ENCODE results near the gene ZBTB45. TPM values are rescaled to one million over a fixed set of nuclear protein-coding genes. Genes with fewer than 3 reads are reported as not detected.

ZBTB45 gene
- polyA plus RNA-seq, 1 donor from 2014 or later, result 6.8 TPM

GRCh38 chr19:58548859-58549663 is 29.5 kb upstream of the ZBTB45 start:
- peaks cover 3% of the 10 kb centered on the region for H3K36me3 ChIP-seq (ENCODE audit: insufficient read depth, low read length)
- TF ChIP-seq POLR2AphosphoS5 (IDR thresholded peaks at IDR 0.05) (no peak), TAF1 (IDR thresholded peaks at IDR 0.05; ENCODE audit: low read depth) (no peak), CTCF (IDR thresholded peaks at IDR 0.05; ENCODE audit: poor library complexity, severe bottlenecking) (no peak), RAD21 (conservative IDR thresholded peaks at IDR 0.05) (no peak), REST (IDR thresholded peaks at IDR 0.05; ENCODE audit: borderline replicate concordance) (no peak), EZH2 (IDR thresholded peaks at IDR 0.05; ENCODE audit: borderline replicate concordance, insufficient read depth, low read length, poor library complexity, severe bottlenecking) (no peak), EP300 (conservative IDR thresholded peaks at IDR 0.05; ENCODE audit: poor library complexity, severe bottlenecking) (no peak), MXI1 (conservative IDR thresholded peaks at IDR 0.05; ENCODE audit: poor library complexity, severe bottlenecking) (no peak), SMC3 (conservative IDR thresholded peaks at IDR 0.05; ENCODE audit: poor library complexity) (no peak)
- H3K9ac ChIP-seq (ENCODE audit: low read length), result no peak overlapping the region

DNA sequence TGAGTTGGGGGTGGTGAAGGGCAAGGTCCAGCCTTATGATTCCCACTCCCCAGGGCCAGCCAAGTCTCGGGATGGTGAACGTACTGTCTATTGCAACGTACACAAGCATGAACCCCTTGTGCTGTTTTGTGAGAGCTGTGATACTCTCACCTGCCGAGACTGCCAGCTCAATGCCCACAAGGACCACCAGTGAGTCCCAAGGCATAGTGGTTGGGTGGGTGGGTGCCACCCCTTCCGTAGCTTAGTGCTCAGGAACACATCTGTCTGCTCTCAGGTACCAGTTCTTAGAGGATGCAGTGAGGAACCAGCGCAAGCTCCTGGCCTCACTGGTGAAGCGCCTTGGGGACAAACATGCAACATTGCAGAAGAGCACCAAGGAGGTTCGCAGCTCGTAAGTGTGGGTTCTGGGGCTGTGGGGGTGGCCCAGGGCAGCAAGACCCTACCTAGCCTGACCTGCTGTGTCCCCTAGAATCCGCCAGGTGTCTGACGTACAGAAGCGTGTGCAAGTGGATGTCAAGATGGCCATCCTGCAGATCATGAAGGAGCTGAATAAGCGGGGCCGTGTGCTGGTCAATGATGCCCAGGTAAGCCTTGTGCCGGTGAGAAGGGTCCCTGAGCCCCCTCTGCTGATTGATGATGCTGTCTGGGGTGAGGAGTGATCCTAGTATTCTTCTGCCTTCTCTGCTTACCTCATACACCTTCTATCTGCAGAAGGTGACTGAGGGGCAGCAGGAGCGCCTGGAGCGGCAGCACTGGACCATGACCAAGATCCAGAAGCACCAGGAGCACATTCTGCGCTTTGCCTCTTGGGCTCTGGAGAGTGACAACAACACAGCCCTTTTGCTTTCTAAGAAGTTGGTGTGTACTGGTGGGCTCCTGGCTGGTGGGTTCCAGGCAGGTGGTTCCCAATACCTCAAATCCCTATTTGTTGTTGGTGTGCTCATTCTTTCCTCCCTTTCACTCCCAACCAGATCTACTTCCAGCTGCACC is 28.0 kb upstream of the ZBTB45 start:
- Histone ChIP-seq H3K4me3 (ENCODE audit: low read length) (peak overlapping the region; percentile 96), H3K36me3 (ENCODE audit: insufficient read depth, low read length) (peaks cover 3% of the 10 kb centered on the region), H2AFZ (ENCODE audit: low read depth, low read length) (no peak overlapping the region), H3K9me2 (ENCODE audit: insufficient read depth, low read length) (no peaks in the 10 kb centered on the region), H3F3A (ENCODE audit: insufficient read depth, low read length, poor library complexity, severe bottlenecking) (no peaks in the 10 kb centered on the region), H3K27ac (ENCODE audit: low read length) (no peak overlapping the region), H3K79me2 (replicated peaks; ENCODE audit: insufficient read depth, low read length) (peaks cover 33% of the 10 kb centered on the region), H3K4me2 (ENCODE audit: low read length) (no peak overlapping the region), H3K9ac (ENCODE audit: low read length) (no peak overlapping the region), H4K20me1 (ENCODE audit: insufficient read depth) (peaks cover 39% of the 10 kb centered on the region), H3K27me3 (ENCODE audit: insufficient read depth, low read depth, low read length) (no peaks in the 10 kb centered on the region), H3K9me3 (ENCODE audit: low read length) (no peaks in the 10 kb centered on the region)
- TF ChIP-seq REST (IDR thresholded peaks at IDR 0.05; ENCODE audit: borderline replicate concordance) (no peak), RAD21 (conservative IDR thresholded peaks at IDR 0.05) (no peak), MXI1 (conservative IDR thresholded peaks at IDR 0.05; ENCODE audit: poor library complexity, severe bottlenecking) (no peak), CTCF (IDR thresholded peaks at IDR 0.05; ENCODE audit: poor library complexity, severe bottlenecking) (no peak), EP300 (conservative IDR thresholded peaks at IDR 0.05; ENCODE audit: poor library complexity, severe bottlenecking) (no peak), EZH2 (IDR thresholded peaks at IDR 0.05; ENCODE audit: borderline replicate concordance, insufficient read depth, low read length, poor library complexity, severe bottlenecking) (no peak), TAF1 (IDR thresholded peaks at IDR 0.05; ENCODE audit: low read depth) (no peak), SMC3 (conservative IDR thresholded peaks at IDR 0.05; ENCODE audit: poor library complexity) (no peak), POLR2AphosphoS5 (IDR thresholded peaks at IDR 0.05) (no peak)

More at GRCh38 chr19:58548859-58549663, 29.5 kb upstream of the ZBTB45 start:
- Histone ChIP-seq H3K27me3 (ENCODE audit: insufficient read depth, low read depth, low read length) (no peaks in the 10 kb centered on the region), H3F3A (ENCODE audit: insufficient read depth, low read length, poor library complexity, severe bottlenecking) (peaks cover 5% of the 10 kb centered on the region), H3K9me3 (ENCODE audit: low read length) (no peaks in the 10 kb centered on the region), H3K9me2 (ENCODE audit: insufficient read depth, low read length) (no peaks in the 10 kb centered on the region), H3K4me3 (ENCODE audit: low read length) (no peak overlapping the region), H3K79me2 (replicated peaks; ENCODE audit: insufficient read depth, low read length) (peaks cover 33% of the 10 kb centered on the region), H4K20me1 (ENCODE audit: insufficient read depth) (peaks cover 39% of the 10 kb centered on the region), H2AFZ (ENCODE audit: low read depth, low read length) (no peak overlapping the region), H3K4me2 (ENCODE audit: low read length) (no peak overlapping the region), H3K27ac (ENCODE audit: low read length) (no peak overlapping the region)

Data from neural cell (in vitro differentiated cells).